Measurements from ENCODE around the gene KIF5A. TPM values are rescaled to one million over a fixed set of nuclear protein-coding genes. Genes with fewer than 3 reads are reported as not detected.
A peak's percentile ranks its signal among the peaks of the same experiment; 100 is the strongest.
"Not testable (repeated sequence)": the region's sequence is repeated elsewhere in the genome, so short reads cannot be mapped to it uniquely, and the experiment has no call there.

The KIF5A gene
- total RNA-seq, 1 donor from 2014 or later = 0.40 TPM

- no peak overlapping the region for H3K4me3 Mint-ChIP-seq
- no peak for TF ChIP-seq CTCF (IDR thresholded peaks at IDR 0.05; ENCODE audit: unreplicated experiment)
- no peaks in the 10 kb centered on the region for H3K9me3 Mint-ChIP-seq
- peak overlapping the region; percentile 48 for H3K27ac Mint-ChIP-seq
- peaks cover 41% of the 10 kb centered on the region for H3K36me3 Mint-ChIP-seq
- H3K4me1 Mint-ChIP-seq = peaks cover 18% of the 10 kb centered on the region
- no peaks in the 10 kb centered on the region for H3K27me3 Mint-ChIP-seq (ENCODE audit: low read depth)
- no peak for DNase-seq (ENCODE audit: low spot score in 2 of 2, unreplicated experiment in 2 of 2)
These were observed 33.8 kb upstream of the KIF5A start for GRCh38 chr12:57515934-57516541.

DNA sequence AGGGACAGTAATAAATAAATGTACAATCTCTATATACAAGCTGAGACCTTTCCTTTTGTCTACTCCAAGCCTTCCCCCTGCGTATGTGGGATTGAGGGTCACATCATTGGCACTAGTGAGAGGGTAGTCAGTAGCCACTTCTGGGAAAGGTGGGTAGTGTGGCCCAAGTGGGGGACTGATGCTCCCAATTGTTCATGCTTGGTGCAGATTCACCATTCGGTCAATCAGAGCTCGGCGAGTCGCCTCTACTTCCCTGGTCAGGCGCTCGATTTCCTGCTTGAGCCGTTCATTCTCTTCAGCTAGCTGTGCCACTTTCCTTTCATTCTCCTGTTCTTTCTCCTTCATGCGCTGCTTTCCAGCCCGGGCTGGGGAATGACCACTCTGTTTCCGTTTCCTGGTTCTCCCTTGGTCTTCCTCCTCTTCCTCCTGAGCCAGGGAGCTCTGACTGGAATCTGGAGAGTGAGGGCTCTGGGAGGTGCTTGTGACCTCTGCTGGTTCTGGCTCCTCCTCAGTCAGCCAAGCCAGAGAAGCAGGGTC, 33.2 kb upstream of the KIF5A start:
- no peak for DNase-seq (ENCODE audit: low spot score in 2 of 2, unreplicated experiment in 2 of 2)
- TF ChIP-seq CTCF (IDR thresholded peaks at IDR 0.05; ENCODE audit: unreplicated experiment) = no peak
- no peaks in the 10 kb centered on the region for H3K9me3 Mint-ChIP-seq
- peak overlapping the region; percentile 48 for H3K27ac Mint-ChIP-seq
- H3K27me3 Mint-ChIP-seq (ENCODE audit: low read depth) = no peaks in the 10 kb centered on the region
- peaks cover 41% of the 10 kb centered on the region for H3K36me3 Mint-ChIP-seq
- peaks cover 25% of the 10 kb centered on the region for H3K4me1 Mint-ChIP-seq
- H3K4me3 Mint-ChIP-seq = no peak overlapping the region

GRCh38 chr12:57517187-57517586, 32.7 kb upstream of the KIF5A start:
- Mint-ChIP-seq H3K4me1 (peaks cover 29% of the 10 kb centered on the region), H3K27me3 (ENCODE audit: low read depth) (no peaks in the 10 kb centered on the region), H3K36me3 (peaks cover 38% of the 10 kb centered on the region), H3K4me3 (no peak overlapping the region), H3K27ac (no peak overlapping the region), H3K9me3 (no peaks in the 10 kb centered on the region)
- no peak for DNase-seq (ENCODE audit: low spot score in 2 of 2, unreplicated experiment in 2 of 2)
- TF ChIP-seq CTCF (IDR thresholded peaks at IDR 0.05; ENCODE audit: unreplicated experiment) = no peak

DNA sequence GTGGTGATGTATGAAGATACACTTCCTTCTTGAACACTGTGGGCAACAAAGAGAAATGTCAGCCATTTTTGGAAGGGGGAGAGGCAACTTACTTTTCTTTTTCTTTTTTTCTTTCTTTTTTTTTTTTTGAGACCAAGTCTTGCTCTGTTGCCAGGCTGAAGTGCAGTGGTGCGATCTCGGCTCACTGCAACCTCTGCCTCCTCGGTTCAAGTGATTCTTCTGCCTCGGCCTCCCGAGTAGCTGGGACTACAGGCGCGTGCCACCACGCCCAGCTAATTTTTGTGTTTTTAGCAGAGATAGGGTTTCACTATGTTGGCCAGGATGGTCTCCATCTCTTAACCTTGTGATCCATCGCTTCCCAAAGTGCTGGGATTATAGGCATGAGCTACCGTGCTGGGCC, 32.1 kb upstream of the KIF5A start:
- not testable (repeated sequence) for DNase-seq (ENCODE audit: low spot score in 2 of 2, unreplicated experiment in 2 of 2); H3K4me3 Mint-ChIP-seq; H3K27me3 Mint-ChIP-seq (ENCODE audit: low read depth); H3K9me3 Mint-ChIP-seq
- peak overlapping the region; percentile 52 for H3K27ac Mint-ChIP-seq
- peaks cover 33% of the 10 kb centered on the region for H3K36me3 Mint-ChIP-seq
- peaks cover 29% of the 10 kb centered on the region for H3K4me1 Mint-ChIP-seq

DNA sequence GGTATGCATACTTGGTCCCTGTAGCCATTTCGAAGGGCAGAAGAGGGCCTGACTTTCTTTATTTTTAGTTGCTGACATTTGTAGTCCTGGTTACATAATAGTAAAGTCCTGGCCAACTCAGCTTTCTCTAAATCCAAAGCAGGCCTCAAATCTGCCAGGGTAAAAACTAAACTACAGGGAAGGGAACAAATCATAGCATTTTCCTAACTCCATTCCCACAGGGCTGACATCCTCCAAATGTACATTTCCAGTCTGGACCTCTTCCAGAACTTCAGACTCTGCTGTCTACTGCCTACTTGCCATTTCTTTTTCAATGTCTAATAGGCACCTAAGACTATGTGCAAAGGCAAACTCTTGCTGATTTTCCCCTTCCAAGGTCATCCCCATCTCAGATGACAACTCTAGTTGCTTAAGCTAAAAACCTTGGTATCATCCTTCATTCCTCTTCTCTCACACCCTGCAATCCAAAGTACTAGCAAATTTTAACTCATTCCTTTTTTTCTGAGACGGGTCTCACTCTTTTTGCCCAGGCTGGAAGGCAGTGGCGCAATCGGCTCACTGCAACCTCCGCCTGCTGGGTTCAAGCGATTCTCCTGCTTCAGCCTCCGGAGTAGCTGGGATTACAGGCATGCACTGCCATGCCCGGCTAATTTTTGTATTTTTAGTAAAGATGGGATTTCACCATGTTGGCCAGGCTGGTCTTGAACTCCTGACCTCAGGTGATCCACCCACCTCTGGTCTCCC, 31.5 kb upstream of the KIF5A start:
- no peak for TF ChIP-seq CTCF (IDR thresholded peaks at IDR 0.05; ENCODE audit: unreplicated experiment)
- Mint-ChIP-seq H3K9me3 (no peaks in the 10 kb centered on the region), H3K36me3 (peaks cover 26% of the 10 kb centered on the region), H3K4me3 (peak overlapping the region; percentile 96), H3K27me3 (ENCODE audit: low read depth) (no peaks in the 10 kb centered on the region), H3K27ac (peak overlapping the region; percentile 99), H3K4me1 (peaks cover 33% of the 10 kb centered on the region)
- DNase-seq (ENCODE audit: low spot score in 2 of 2, unreplicated experiment in 2 of 2) = no peak
